Measurements from ENCODE around the gene MUC6.

The MUC6 gene

DNA sequence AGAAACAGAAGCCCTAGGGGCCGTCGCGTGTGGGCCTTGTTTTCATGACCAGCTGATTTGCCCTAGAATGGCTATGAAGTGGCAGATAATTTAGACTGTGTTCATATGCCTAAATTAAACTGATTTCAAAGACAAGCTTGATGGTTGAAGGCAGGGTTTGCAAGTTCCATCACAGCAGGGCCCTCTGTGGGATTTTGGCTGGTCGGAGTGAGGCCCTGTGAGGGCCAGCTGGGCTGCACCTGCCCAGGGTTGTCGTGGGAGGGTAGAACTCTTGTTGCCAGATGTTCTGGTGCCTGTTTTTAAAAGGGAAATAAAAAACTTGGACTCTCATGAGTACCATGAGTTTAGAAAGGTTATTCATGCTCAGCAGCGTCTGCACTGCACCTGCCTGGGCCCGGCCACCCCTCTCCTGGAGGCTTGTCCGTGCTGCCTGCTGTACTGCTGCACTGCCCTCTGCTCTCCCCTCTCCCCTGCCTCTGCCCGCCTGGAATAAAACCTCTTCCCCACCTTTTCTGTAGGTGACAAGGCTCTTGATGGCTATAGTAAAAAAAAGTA, 66.8 kb downstream of the MUC6 start:
- TF ChIP-seq ZBTB7A (IDR thresholded peaks at IDR 0.05; ENCODE audit: low read depth) (no peak), EP300 (IDR thresholded peaks at IDR 0.05; ENCODE audit: borderline replicate concordance) (no peak), REST (IDR thresholded peaks at IDR 0.05; ENCODE audit: low read depth) (no peak), CREB1 (IDR thresholded peaks at IDR 0.05; ENCODE audit: low read depth) (no peak), CEBPB (IDR thresholded peaks at IDR 0.05) (no peak), TEAD4 (IDR thresholded peaks at IDR 0.05) (no peak), FOXM1 (IDR thresholded peaks at IDR 0.05; ENCODE audit: borderline replicate concordance, low read depth) (no peak), USF1 (IDR thresholded peaks at IDR 0.05) (no peak), MAX (IDR thresholded peaks at IDR 0.05) (no peak), RAD21 (IDR thresholded peaks at IDR 0.05; ENCODE audit: low read depth) (no peak), TCF12 (IDR thresholded peaks at IDR 0.05; ENCODE audit: low read depth) (no peak), TAF1 (IDR thresholded peaks at IDR 0.05; ENCODE audit: low read depth) (no peak), YY1 (IDR thresholded peaks at IDR 0.05; ENCODE audit: low read depth) (no peak), EGR1 (IDR thresholded peaks at IDR 0.05) (no peak)

DNA sequence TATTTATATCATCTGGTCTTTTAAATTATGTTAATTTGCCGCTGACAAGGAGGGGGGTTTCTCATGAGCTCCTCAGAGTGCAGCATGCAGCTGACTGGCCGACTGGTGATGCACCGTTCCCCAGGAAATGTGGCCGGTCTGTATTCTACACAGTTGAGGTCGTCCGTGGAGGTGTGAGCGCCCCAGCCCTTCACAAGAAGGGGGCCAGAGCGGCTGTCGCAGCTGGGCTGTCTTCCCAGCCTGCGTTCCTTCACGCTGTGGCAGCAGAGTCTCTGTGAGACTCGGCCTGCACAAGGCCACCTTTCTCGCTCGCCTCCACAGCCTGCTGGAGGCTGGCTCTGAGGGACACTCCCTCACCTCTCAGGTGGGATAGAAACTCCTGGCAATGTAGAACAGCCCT, 67.7 kb downstream of the MUC6 start:
- TF ChIP-seq ZBTB7A (IDR thresholded peaks at IDR 0.05; ENCODE audit: low read depth) = no peak

DNA sequence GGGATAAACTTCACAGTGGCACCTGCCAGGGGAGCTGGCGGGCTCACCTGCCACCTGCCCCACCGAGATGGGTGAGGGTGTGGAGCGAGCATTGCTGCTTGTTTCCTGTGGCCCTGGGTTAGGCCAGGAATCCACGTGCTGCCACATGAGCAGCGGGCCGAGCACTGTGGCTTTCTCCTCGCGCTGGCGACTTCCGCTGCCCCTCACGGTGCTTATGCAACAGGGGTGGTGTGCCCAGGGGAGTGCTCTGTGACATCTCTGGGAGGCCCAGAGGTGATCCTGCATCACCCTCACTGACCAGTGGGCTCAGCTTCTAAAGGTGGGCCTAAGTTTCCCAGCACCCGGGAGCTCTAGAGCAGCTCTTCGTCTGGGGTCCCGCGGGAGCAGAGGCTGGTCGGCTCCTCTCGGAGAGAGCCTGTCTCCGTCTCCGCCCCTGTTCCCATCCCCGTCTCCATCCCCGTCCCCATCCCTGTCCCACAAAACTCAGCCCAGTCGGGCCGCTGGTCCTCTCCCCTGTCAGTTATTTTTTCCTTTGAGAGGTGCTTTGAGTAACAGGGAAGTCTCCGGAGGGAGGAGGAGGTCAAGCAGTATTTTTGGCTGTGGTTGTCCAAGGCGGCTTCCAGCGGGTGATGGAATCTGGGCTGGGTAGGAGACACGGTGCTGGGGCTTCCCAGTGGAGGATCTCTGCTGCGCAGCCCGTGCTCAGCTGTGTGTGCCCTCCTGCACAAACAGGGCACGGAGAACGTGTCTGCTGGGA, 68.3 kb downstream of the MUC6 start:
- TF ChIP-seq NFIC (IDR thresholded peaks at IDR 0.05) (no peak), ZBTB7A (IDR thresholded peaks at IDR 0.05; ENCODE audit: low read depth) (no peak), TCF12 (IDR thresholded peaks at IDR 0.05; ENCODE audit: low read depth) (no peak), MAX (IDR thresholded peaks at IDR 0.05) (no peak), EGR1 (IDR thresholded peaks at IDR 0.05) (no peak), YY1 (IDR thresholded peaks at IDR 0.05; ENCODE audit: low read depth) (no peak), RAD21 (IDR thresholded peaks at IDR 0.05; ENCODE audit: low read depth) (no peak), EP300 (IDR thresholded peaks at IDR 0.05; ENCODE audit: borderline replicate concordance) (no peak)

GRCh38 chr11:965206-965775, 71.2 kb downstream of the MUC6 start:
- no peak for TF ChIP-seq CEBPB (IDR thresholded peaks at IDR 0.05)
- TF ChIP-seq TEAD4 (IDR thresholded peaks at IDR 0.05) = no peak
- no peak for TF ChIP-seq EGR1 (IDR thresholded peaks at IDR 0.05)
- no peak for TF ChIP-seq REST (IDR thresholded peaks at IDR 0.05; ENCODE audit: low read depth)
- TF ChIP-seq EP300 (IDR thresholded peaks at IDR 0.05; ENCODE audit: borderline replicate concordance) = no peak
- TF ChIP-seq ZBTB7A (IDR thresholded peaks at IDR 0.05; ENCODE audit: low read depth) = no peak
- no peak for TF ChIP-seq USF1 (IDR thresholded peaks at IDR 0.05)
- no peak for TF ChIP-seq NFIC (IDR thresholded peaks at IDR 0.05)
- no peak for TF ChIP-seq FOXM1 (IDR thresholded peaks at IDR 0.05; ENCODE audit: borderline replicate concordance, low read depth)
- TF ChIP-seq RAD21 (IDR thresholded peaks at IDR 0.05; ENCODE audit: low read depth) = no peak
- no peak for TF ChIP-seq YY1 (IDR thresholded peaks at IDR 0.05; ENCODE audit: low read depth)
- TF ChIP-seq TAF1 (IDR thresholded peaks at IDR 0.05; ENCODE audit: low read depth) = no peak
- no peak for TF ChIP-seq MAX (IDR thresholded peaks at IDR 0.05)
- no peak for TF ChIP-seq CREB1 (IDR thresholded peaks at IDR 0.05; ENCODE audit: low read depth)
- no peak for TF ChIP-seq TCF12 (IDR thresholded peaks at IDR 0.05; ENCODE audit: low read depth)

- no peak for TF ChIP-seq YY1 (IDR thresholded peaks at IDR 0.05; ENCODE audit: low read depth)
- no peak for TF ChIP-seq REST (IDR thresholded peaks at IDR 0.05; ENCODE audit: low read depth)
- TF ChIP-seq TEAD4 (IDR thresholded peaks at IDR 0.05) = no peak
- TF ChIP-seq EP300 (IDR thresholded peaks at IDR 0.05; ENCODE audit: borderline replicate concordance) = no peak
- no peak for TF ChIP-seq RAD21 (IDR thresholded peaks at IDR 0.05; ENCODE audit: low read depth)
- no peak for TF ChIP-seq CREB1 (IDR thresholded peaks at IDR 0.05; ENCODE audit: low read depth)
- TF ChIP-seq MAX (IDR thresholded peaks at IDR 0.05) = no peak
- TF ChIP-seq FOXM1 (IDR thresholded peaks at IDR 0.05; ENCODE audit: borderline replicate concordance, low read depth) = no peak
- TF ChIP-seq CEBPB (IDR thresholded peaks at IDR 0.05) = no peak
- TF ChIP-seq TAF1 (IDR thresholded peaks at IDR 0.05; ENCODE audit: low read depth) = no peak
- TF ChIP-seq TCF12 (IDR thresholded peaks at IDR 0.05; ENCODE audit: low read depth) = no peak
- no peak for TF ChIP-seq NFIC (IDR thresholded peaks at IDR 0.05)
- no peak for TF ChIP-seq USF1 (IDR thresholded peaks at IDR 0.05)
- TF ChIP-seq ZBTB7A (IDR thresholded peaks at IDR 0.05; ENCODE audit: low read depth) = no peak
- TF ChIP-seq EGR1 (IDR thresholded peaks at IDR 0.05) = no peak
Measured at GRCh38 chr11:963852-964251, 72.7 kb downstream of the MUC6 start.

All from Ishikawa (cell line).